OCI-LY3 (cell line): ENCODE results near the gene PPT1.

Experiments
- H2AFZ ChIP-seq: fragments of 200-600, 300-600 bp; shearing (Covaris generic); 2 replicates; pipeline ENCODE4 v1.6.0; 2014; ENCODE audit warnings: antibody characterized with exemption, low read depth, low read length
- H3K27ac ChIP-seq: fragments of 200-600, 300-600 bp; sonication (generic); 2 replicates; pipeline ENCODE4 v1.5.1; 2014; ENCODE audit warnings: mild to moderate bottlenecking, low read length, moderate library complexity, mixed read lengths
- H3K27me3 ChIP-seq: fragments of 200-600, 300-600 bp; sonication (generic); 2 replicates; pipeline ENCODE4 v1.6.1; 2014; ENCODE audit warnings: low read depth, low read length, mixed read lengths
- H3K36me3 ChIP-seq: fragments of 200-600, 300-600 bp; sonication (generic); replicated peaks from 2 replicates; pipeline ENCODE3; 2014; ENCODE audit warnings: low read depth, low read length, mixed read lengths
- H3K4me1 ChIP-seq: fragments of 300-600, 200-600 bp; sonication (generic); 2 replicates; pipeline ENCODE4 v1.6.1; 2014; ENCODE audit warnings: low read length, mixed read lengths
- H3K4me2 ChIP-seq: fragments of 200-600, 300-600 bp; sonication (generic); 2 replicates; pipeline ENCODE4 v1.6.1; 2014; ENCODE audit warnings: low read length, mixed read lengths
- H3K4me3 ChIP-seq: fragments of 300-600, 200-600 bp; sonication (generic); 2 replicates; pipeline ENCODE4 v1.5.1; 2014; ENCODE audit warnings: antibody characterized with exemption, mild to moderate bottlenecking, low read length, moderate library complexity
- H3K79me2 ChIP-seq: fragments of 300-600, 200-600 bp; shearing (Covaris generic); 2 replicates; pipeline ENCODE4 v1.6.1; 2014; ENCODE audit warnings: mild to moderate bottlenecking, low read length, mixed read lengths
- H3K9ac ChIP-seq: fragments of 300-600, 200-600 bp; shearing (Covaris generic); 2 replicates; pipeline ENCODE4 v1.6.0; 2014; ENCODE audit warnings: mild to moderate bottlenecking, low read length, moderate library complexity
- H3K9me3 ChIP-seq: fragments of 200-600, 300-600 bp; shearing (Covaris generic); 2 replicates; pipeline ENCODE4 v1.6.1; 2014; ENCODE audit warnings: low read length, mixed read lengths; ENCODE audit not compliant: insufficient read depth
- H4K20me1 ChIP-seq: fragments of 200-600, 300-600 bp; sonication (generic); 2 replicates; pipeline ENCODE4 v1.6.1; 2016; ENCODE audit warnings: low read length, mixed read lengths; ENCODE audit not compliant: insufficient read depth
- CTCF ChIP-seq: fragments of 200-600, 300-600 bp; sonication (generic); IDR thresholded peaks from 2 replicates; pipeline ENCODE4 v1.5.1; 2014; ENCODE audit warnings: antibody characterized with exemption, low read length, low read depth
- EZH2phosphoT487 ChIP-seq: fragments of 200-600 bp; shearing (Covaris generic); IDR thresholded peaks from 2 replicates; pipeline ENCODE4 v1.6.1; 2018; ENCODE audit warnings: antibody characterized with exemption, mixed run types, low read depth

Gene PPT1

GRCh38 chr1:40075266-40075665 is 21.8 kb downstream of the PPT1 start:
- H3K4me1 ChIP-seq: no peaks in the 10 kb centered on the region
- H3K27ac ChIP-seq: no peak overlapping the region
- no peaks in the 10 kb centered on the region for H3K9me3 ChIP-seq
- H3K9ac ChIP-seq: no peak overlapping the region
- H2AFZ ChIP-seq: no peak overlapping the region
- H3K4me2 ChIP-seq: no peak overlapping the region
- no peak for TF ChIP-seq EZH2phosphoT487
- no peak for TF ChIP-seq CTCF
- H3K79me2 ChIP-seq: no peaks in the 10 kb centered on the region
- peaks cover 22% of the 10 kb centered on the region for H3K36me3 ChIP-seq
- no peaks in the 10 kb centered on the region for H4K20me1 ChIP-seq
- H3K27me3 ChIP-seq: no peaks in the 10 kb centered on the region
- no peak overlapping the region for H3K4me3 ChIP-seq

GRCh38 chr1:40073062-40073461 is 24.0 kb downstream of the PPT1 start:
- Histone ChIP-seq H3K9ac (no peak overlapping the region), H3K4me2 (no peak overlapping the region), H3K36me3 (peaks cover 30% of the 10 kb centered on the region), H2AFZ (no peak overlapping the region), H3K4me3 (no peak overlapping the region), H3K9me3 (no peaks in the 10 kb centered on the region), H4K20me1 (no peaks in the 10 kb centered on the region), H3K4me1 (no peaks in the 10 kb centered on the region), H3K27me3 (no peaks in the 10 kb centered on the region), H3K79me2 (no peaks in the 10 kb centered on the region), H3K27ac (no peak overlapping the region)
- TF ChIP-seq CTCF: no peak
- TF ChIP-seq EZH2phosphoT487: no peak

GRCh38 chr1:40072142-40072541 is 24.9 kb downstream of the PPT1 start:
- Histone ChIP-seq H3K4me3 (no peak overlapping the region), H2AFZ (no peak overlapping the region), H3K4me2 (no peak overlapping the region), H4K20me1 (no peaks in the 10 kb centered on the region), H3K36me3 (peaks cover 36% of the 10 kb centered on the region), H3K9ac (no peak overlapping the region), H3K4me1 (no peaks in the 10 kb centered on the region), H3K27ac (no peak overlapping the region), H3K27me3 (no peaks in the 10 kb centered on the region), H3K79me2 (no peaks in the 10 kb centered on the region), H3K9me3 (no peaks in the 10 kb centered on the region)
- TF ChIP-seq CTCF (no peak), EZH2phosphoT487 (no peak)

GRCh38 chr1:40067851-40068250 is 29.2 kb downstream of the PPT1 start:
- peaks cover 22% of the 10 kb centered on the region for H3K4me1 ChIP-seq
- peaks cover 49% of the 10 kb centered on the region for H3K36me3 ChIP-seq
- no peak overlapping the region for H3K27ac ChIP-seq
- H3K79me2 ChIP-seq: no peaks in the 10 kb centered on the region
- no peak for TF ChIP-seq EZH2phosphoT487
- H4K20me1 ChIP-seq: no peaks in the 10 kb centered on the region
- no peaks in the 10 kb centered on the region for H3K27me3 ChIP-seq
- H3K4me2 ChIP-seq: no peak overlapping the region
- H2AFZ ChIP-seq: no peak overlapping the region
- H3K9ac ChIP-seq: no peak overlapping the region
- H3K9me3 ChIP-seq: no peaks in the 10 kb centered on the region
- no peak overlapping the region for H3K4me3 ChIP-seq

GRCh38 chr1:40067023-40067422 is 30.0 kb downstream of the PPT1 start:
- Histone ChIP-seq H3K4me2 (no peak overlapping the region), H3K27me3 (no peaks in the 10 kb centered on the region), H2AFZ (no peak overlapping the region), H3K79me2 (no peaks in the 10 kb centered on the region), H3K9me3 (no peaks in the 10 kb centered on the region), H3K36me3 (peaks cover 46% of the 10 kb centered on the region), H3K27ac (no peak overlapping the region), H3K4me1 (peaks cover 22% of the 10 kb centered on the region), H3K4me3 (no peak overlapping the region), H4K20me1 (no peaks in the 10 kb centered on the region), H3K9ac (no peak overlapping the region)
- TF ChIP-seq CTCF: no peak
- TF ChIP-seq EZH2phosphoT487: no peak
